Tibial nerve (tissue), 4 donors: ENCODE results near the gene TINAGL1. TPM values are rescaled to one million over a fixed set of nuclear protein-coding genes. Genes with fewer than 3 reads are reported as not detected.

ENCODE experiments used
- DNase-seq, 2 donors: peaks; one replicate each; pipeline ENCODE4 v3.0.0-alpha.2; 2019; ENCODE audit warnings: low spot score in 2 of 2
- H3K27ac ChIP-seq, 4 donors: fragments of 200-600 bp; sonication (generic) in 3 of 4; one replicate each; pipeline ENCODE4 v1.5.1; 2017 to 2019; ENCODE audit warnings: mild to moderate bottlenecking in 1 of 4
- H3K27me3 ChIP-seq, 2 donors: fragments of 200-600 bp; sonication (generic) in 1 of 2; one replicate each; pipeline versions ENCODE4 v1.5.1 to v1.6.0; 2017 to 2019
- H3K36me3 ChIP-seq, 3 donors: fragments of 200-600 bp; sonication (generic); one replicate each; pipeline ENCODE4 v1.5.1; 2018 to 2019
- H3K4me1 ChIP-seq, 4 donors: fragments of 200-600 bp; sonication (generic) in 3 of 4; one replicate each; pipeline ENCODE4 v1.5.1; 2017 to 2019
- H3K4me3 ChIP-seq, 4 donors: fragments of 200-600 bp; sonication (generic) in 3 of 4; one replicate each; pipeline ENCODE4 v1.5.1; 2017 to 2019; ENCODE audit warnings: mild to moderate bottlenecking in 1 of 4, moderate library complexity in 1 of 4
- H3K9me3 ChIP-seq, 4 donors: fragments of 200-600 bp; sonication (generic) in 3 of 4; one replicate each; pipeline ENCODE4 v1.5.1; 2017 to 2019
- CTCF ChIP-seq, 5 experiments: fragments of 200-600 bp in 3 of 5; fragments of 450-650 bp in 2 of 5; sonication (generic) in 3 of 5; IDR thresholded peaks; one replicate each; pipeline ENCODE4 v1.5.1; 2016 to 2019; ENCODE audit warnings: antibody characterized with exemption in 5 of 5, mild to moderate bottlenecking in 3 of 5, moderate library complexity in 2 of 5
- EP300 ChIP-seq, 2 donors: sonication (generic); formaldehyde crosslinking; IDR thresholded peaks; one replicate each; pipeline ENCODE4 v1.6.1; 2017; ENCODE audit warnings: antibody characterized with exemption in 2 of 2, mild to moderate bottlenecking in 1 of 2
- POLR2A ChIP-seq, 2 donors: fragments of 450-650 bp; IDR thresholded peaks; one replicate each; pipeline ENCODE4 v1.6.1; 2017; ENCODE audit warnings: antibody characterized with exemption in 2 of 2, mild to moderate bottlenecking in 2 of 2, moderate library complexity in 2 of 2
- WGBS, 2 donors: methylation state at CpG; one replicate each; pipeline ENCODE4 v1.1.5; 2018; 5-methylcytosine and 5-hydroxymethylcytosine counted together
- total RNA-seq, 4 donors: library from RNA; depleted of rRNA; stranded (reverse); fragments of >200 nt; gene quantifications; one replicate each; pipeline ENCODE4 v1.1.0, GENCODE V29; 2016

Gene TINAGL1
- total RNA-seq, 4 donors from 2014 or later = 97.3 to 227 (median 198) TPM

DNA sequence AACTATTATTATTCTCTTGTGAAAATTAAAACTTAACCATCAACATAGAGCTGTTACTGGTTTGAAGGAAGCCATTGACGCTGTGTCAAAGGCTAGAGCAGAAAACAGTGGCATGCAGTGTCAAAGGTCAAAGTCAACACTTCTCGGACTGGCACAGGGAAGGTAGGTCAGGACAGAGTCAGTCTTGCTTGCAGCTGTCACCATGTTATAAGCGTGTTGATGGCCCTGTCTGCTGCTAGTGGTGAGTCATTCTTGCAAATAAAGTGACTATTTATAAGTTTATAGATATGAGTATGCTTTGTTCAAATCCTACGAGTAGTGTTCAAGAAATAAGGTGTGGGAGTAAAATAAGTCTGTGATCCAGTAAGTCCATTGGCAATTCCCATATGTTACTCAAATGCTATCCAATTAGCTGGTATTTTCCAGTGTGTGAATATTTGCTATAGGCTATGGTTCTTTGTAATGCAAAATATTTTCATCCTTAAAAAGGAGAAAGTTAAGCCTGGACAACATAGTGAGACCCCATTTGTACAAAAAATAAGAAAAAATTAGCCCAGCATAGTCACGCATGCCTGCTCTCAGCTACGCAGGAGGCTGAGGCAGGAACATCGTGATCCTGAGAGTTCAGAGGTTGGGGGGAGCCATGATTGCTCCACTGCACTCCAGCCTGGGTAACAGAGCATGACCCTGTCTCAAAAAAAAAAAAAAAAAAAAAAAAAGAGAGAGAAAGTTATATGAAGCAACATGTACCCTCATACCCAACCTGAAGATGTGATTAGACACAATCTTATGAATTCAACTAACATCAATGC is 26.3 kb upstream of the TINAGL1 start:
- Histone ChIP-seq H3K36me3 (no peaks in the 10 kb centered on the region), H3K27ac (peak overlapping the region in 1 of 4 donors; percentile 12), H3K9me3 (peaks cover 0 to 2% (median 0%) of the 10 kb centered on the region in 4 donors), H3K27me3 (peaks cover 0 to 9% of the 10 kb centered on the region in 2 donors), H3K4me3 (no peak overlapping the region), H3K4me1 (peaks cover 0 to 17% (median 0%) of the 10 kb centered on the region in 4 donors)
- no peak for DNase-seq
- WGBS, 2 donors = 58% methylated on average over 7 of the region's 7 CpGs
- no peak for TF ChIP-seq CTCF (IDR thresholded peaks at IDR 0.05)
- TF ChIP-seq POLR2A (IDR thresholded peaks at IDR 0.05) = no peak
- TF ChIP-seq EP300 (IDR thresholded peaks at IDR 0.05) = no peak

GRCh38 chr1:31551208-31551607 is 25.1 kb upstream of the TINAGL1 start:
- WGBS, 2 donors = 92 to 96% methylated on average over 1 of the region's 1 CpG
- Histone ChIP-seq H3K4me3 (no peak overlapping the region), H3K4me1 (peaks cover 0 to 17% (median 0%) of the 10 kb centered on the region in 4 donors), H3K27me3 (peaks cover 0 to 17% of the 10 kb centered on the region in 2 donors), H3K36me3 (no peaks in the 10 kb centered on the region), H3K9me3 (peaks cover 0 to 2% (median 0%) of the 10 kb centered on the region in 4 donors), H3K27ac (no peak overlapping the region)
- DNase-seq = no peak
- TF ChIP-seq POLR2A (IDR thresholded peaks at IDR 0.05) (no peak), EP300 (IDR thresholded peaks at IDR 0.05) (no peak), CTCF (IDR thresholded peaks at IDR 0.05) (no peak)

DNA sequence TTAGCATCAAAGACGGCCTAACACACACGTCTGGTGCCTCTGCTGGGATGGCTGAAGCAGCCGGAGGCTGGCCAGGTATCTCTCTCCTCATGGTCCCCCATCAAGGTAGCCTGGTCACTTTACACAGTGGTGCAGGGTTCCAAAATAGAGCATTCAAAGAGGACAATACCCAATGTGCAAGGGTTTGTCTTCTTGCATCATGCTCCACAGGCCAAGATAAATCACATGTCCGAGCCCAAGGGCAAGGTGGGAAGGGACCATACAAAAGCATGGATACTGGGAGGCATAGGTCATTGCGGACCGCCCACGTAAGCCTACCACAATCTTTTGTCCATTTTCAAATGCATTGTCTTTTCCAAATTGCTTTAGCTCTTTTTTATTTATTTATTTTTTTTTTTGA is 23.8 kb upstream of the TINAGL1 start:
- 95 to 97% methylated on average over 7 of the region's 7 CpGs for WGBS, 2 donors
- H3K27me3 ChIP-seq = peaks cover 0 to 20% of the 10 kb centered on the region in 2 donors
- H3K36me3 ChIP-seq = no peaks in the 10 kb centered on the region
- DNase-seq = no peak
- H3K4me3 ChIP-seq = no peak overlapping the region
- H3K4me1 ChIP-seq = peaks cover 0 to 17% (median 0%) of the 10 kb centered on the region in 4 donors
- no peak overlapping the region for H3K27ac ChIP-seq
- H3K9me3 ChIP-seq = peaks cover 0 to 2% (median 0%) of the 10 kb centered on the region in 4 donors
- TF ChIP-seq EP300 (IDR thresholded peaks at IDR 0.05) (no peak), CTCF (IDR thresholded peaks at IDR 0.05) (no peak), POLR2A (IDR thresholded peaks at IDR 0.05) (no peak)

DNA sequence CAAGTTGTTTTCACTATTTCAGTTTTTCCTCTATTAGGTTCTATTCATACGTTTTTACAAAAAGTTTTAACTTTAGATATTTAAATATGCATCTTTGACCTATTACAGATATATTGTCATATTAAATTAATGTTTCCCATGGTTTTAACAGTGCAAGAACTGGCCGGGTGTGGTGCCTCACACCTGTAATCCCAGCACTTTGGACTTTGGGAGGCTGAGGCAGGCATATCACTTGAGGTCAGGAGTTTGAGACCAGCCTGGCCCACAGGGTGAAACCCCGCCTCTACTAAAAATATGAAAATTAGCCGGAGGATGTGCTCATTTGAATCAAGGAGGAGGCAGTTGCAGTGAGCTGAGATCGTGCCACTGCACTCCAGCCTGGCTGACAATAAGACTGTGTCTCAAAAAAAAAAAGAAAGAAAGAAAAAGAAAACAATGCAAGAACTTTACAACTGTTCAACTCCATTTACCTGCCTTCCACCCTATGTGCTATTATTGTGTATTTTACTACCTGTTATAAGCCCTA is 19.8 kb upstream of the TINAGL1 start:
- 71 to 72% methylated on average over 5 of the region's 5 CpGs for WGBS, 2 donors
- no peak overlapping the region for H3K27ac ChIP-seq

More for the DNA sequence above, 19.8 kb upstream of the TINAGL1 start:
- H3K9me3 ChIP-seq = peaks cover 0 to 13% (median 0%) of the 10 kb centered on the region in 4 donors
- DNase-seq = no peak
- H3K36me3 ChIP-seq = no peaks in the 10 kb centered on the region
- H3K4me1 ChIP-seq = no peaks in the 10 kb centered on the region
- H3K4me3 ChIP-seq = no peak overlapping the region
- TF ChIP-seq EP300 (IDR thresholded peaks at IDR 0.05) (no peak), CTCF (IDR thresholded peaks at IDR 0.05) (no peak), POLR2A (IDR thresholded peaks at IDR 0.05) (no peak)
- H3K27me3 ChIP-seq = peaks cover 0 to 42% of the 10 kb centered on the region in 2 donors
